ENCODE data around the gene ATP8B1.

ATP8B1 gene

GRCh38 chr18:57768537-57769326, 34.4 kb downstream of the ATP8B1 start:
- H3K4me2 ChIP-seq (ENCODE audit: insufficient read depth, low read length) = no peak overlapping the region
- TF ChIP-seq EZH2 (IDR thresholded peaks at IDR 0.05; ENCODE audit: borderline replicate concordance, low read depth, low read length, severe bottlenecking) (no peak), CTCF (IDR thresholded peaks at IDR 0.05; ENCODE audit: borderline replicate concordance, extremely low read depth, low read length, poor library complexity, severe bottlenecking) (no peak)
- no peaks in the 10 kb centered on the region for H4K20me1 ChIP-seq (ENCODE audit: insufficient read depth, low read length)
- H3K27me3 ChIP-seq (ENCODE audit: insufficient read depth, low read length, poor library complexity) = no peaks in the 10 kb centered on the region
- no peaks in the 10 kb centered on the region for H3K4me1 ChIP-seq (ENCODE audit: insufficient read depth, low read length)
- H3K4me3 ChIP-seq (ENCODE audit: low read depth in 1 of 2, low read length in 2 of 2) = no peak overlapping the region
- no peak for ATAC-seq (ENCODE audit: insufficient read depth, low read depth)
- H3K79me2 ChIP-seq (ENCODE audit: insufficient read depth, low read length) = no peaks in the 10 kb centered on the region
- no peak overlapping the region for H3K27ac ChIP-seq (ENCODE audit: low read length)
- H3K36me3 ChIP-seq (ENCODE audit: insufficient read depth, low read length) = no peaks in the 10 kb centered on the region
- no peak overlapping the region for H2AFZ ChIP-seq (ENCODE audit: low read depth, low read length)
- H3K9me3 ChIP-seq (ENCODE audit: insufficient read depth, low read length, severe bottlenecking) = no peaks in the 10 kb centered on the region
- H3K9ac ChIP-seq (ENCODE audit: low read depth, low read length) = no peak overlapping the region
- DNase-seq = no peak

GRCh38 chr18:57767259-57768050, 35.7 kb downstream of the ATP8B1 start:
- no peak overlapping the region for H3K4me3 ChIP-seq (ENCODE audit: low read depth in 1 of 2, low read length in 2 of 2)
- DNase-seq (no peak), ATAC-seq (ENCODE audit: insufficient read depth, low read depth) (no peak)
- no peak overlapping the region for H2AFZ ChIP-seq (ENCODE audit: low read depth, low read length)
- no peak overlapping the region for H3K4me2 ChIP-seq (ENCODE audit: insufficient read depth, low read length)
- H3K27ac ChIP-seq (ENCODE audit: low read length) = no peak overlapping the region
- H3K9ac ChIP-seq (ENCODE audit: low read depth, low read length) = no peak overlapping the region
- TF ChIP-seq CTCF (IDR thresholded peaks at IDR 0.05; ENCODE audit: borderline replicate concordance, extremely low read depth, low read length, poor library complexity, severe bottlenecking) (no peak), EZH2 (IDR thresholded peaks at IDR 0.05; ENCODE audit: borderline replicate concordance, low read depth, low read length, severe bottlenecking) (no peak)
- H3K36me3 ChIP-seq (ENCODE audit: insufficient read depth, low read length) = no peaks in the 10 kb centered on the region
- no peaks in the 10 kb centered on the region for H3K27me3 ChIP-seq (ENCODE audit: insufficient read depth, low read length, poor library complexity)
- no peaks in the 10 kb centered on the region for H4K20me1 ChIP-seq (ENCODE audit: insufficient read depth, low read length)
- no peaks in the 10 kb centered on the region for H3K9me3 ChIP-seq (ENCODE audit: insufficient read depth, low read length, severe bottlenecking)
- no peaks in the 10 kb centered on the region for H3K4me1 ChIP-seq (ENCODE audit: insufficient read depth, low read length)
- H3K79me2 ChIP-seq (ENCODE audit: insufficient read depth, low read length) = no peaks in the 10 kb centered on the region

- TF ChIP-seq CTCF (IDR thresholded peaks at IDR 0.05; ENCODE audit: borderline replicate concordance, extremely low read depth, low read length, poor library complexity, severe bottlenecking) = no peak
- TF ChIP-seq EZH2 (IDR thresholded peaks at IDR 0.05; ENCODE audit: borderline replicate concordance, low read depth, low read length, severe bottlenecking) = no peak
- H3K27me3 ChIP-seq (ENCODE audit: insufficient read depth, low read length, poor library complexity) = no peaks in the 10 kb centered on the region
- no peak overlapping the region for H3K27ac ChIP-seq (ENCODE audit: low read length)
- H4K20me1 ChIP-seq (ENCODE audit: insufficient read depth, low read length) = no peaks in the 10 kb centered on the region
- H3K79me2 ChIP-seq (ENCODE audit: insufficient read depth, low read length) = no peaks in the 10 kb centered on the region
- DNase-seq (no peak), ATAC-seq (ENCODE audit: insufficient read depth, low read depth) (no peak)
- H3K9me3 ChIP-seq (ENCODE audit: insufficient read depth, low read length, severe bottlenecking) = no peaks in the 10 kb centered on the region
- no peak overlapping the region for H3K4me2 ChIP-seq (ENCODE audit: insufficient read depth, low read length)
- H3K9ac ChIP-seq (ENCODE audit: low read depth, low read length) = no peak overlapping the region
- no peak overlapping the region for H2AFZ ChIP-seq (ENCODE audit: low read depth, low read length)
- H3K4me1 ChIP-seq (ENCODE audit: insufficient read depth, low read length) = no peaks in the 10 kb centered on the region
- H3K36me3 ChIP-seq (ENCODE audit: insufficient read depth, low read length) = no peaks in the 10 kb centered on the region
- no peak overlapping the region for H3K4me3 ChIP-seq (ENCODE audit: low read depth in 1 of 2, low read length in 2 of 2)
These were observed 38.1 kb downstream of the ATP8B1 start for GRCh38 chr18:57764995-57765394.

Measured in DND-41 (cell line).